Activated CD4-positive, alpha-beta memory T cell treated with anti-CD3 and anti-CD28 coated beads for 36 hours (primary cell): ENCODE measurements around the gene OGFOD2. TPM values are rescaled to one million over a fixed set of nuclear protein-coding genes. Genes with fewer than 3 reads are reported as not detected.

Experiments
- CTCF ChIA-PET: fragments of 350-600 bp; sonication (Branson Sonifier 250); formaldehyde crosslinking; loops from one replicate; lab custom pipeline; 2021; ENCODE audit warnings: antibody characterized with exemption, inconsistent platforms; lab: Charles Lee
- POLR2A ChIA-PET: fragments of 350-600 bp; sonication (Branson Sonifier 250); formaldehyde crosslinking; loops from one replicate; lab custom pipeline; 2021; ENCODE audit warnings: antibody characterized with exemption; lab: Charles Lee
- DNase-seq: peaks from one replicate; pipeline ENCODE4 v3.0.0-alpha.2; 2020
- H3K27ac Mint-ChIP-seq: one replicate; pipeline ENCODE4 v1.8.0; 2021; ENCODE audit warnings: mixed read lengths
- H3K27me3 Mint-ChIP-seq: one replicate; pipeline ENCODE4 v1.8.0; 2021; ENCODE audit warnings: mixed read lengths
- H3K36me3 Mint-ChIP-seq: one replicate; pipeline ENCODE4 v1.8.0; 2021; ENCODE audit warnings: mixed read lengths
- H3K4me1 Mint-ChIP-seq: one replicate; pipeline ENCODE4 v1.8.0; 2021; ENCODE audit warnings: low read depth, mixed read lengths
- H3K4me3 Mint-ChIP-seq: one replicate; pipeline ENCODE4 v1.8.0; 2021; ENCODE audit warnings: mild to moderate bottlenecking, mixed read lengths
- H3K9me3 Mint-ChIP-seq: one replicate; pipeline ENCODE4 v1.8.0; 2021; ENCODE audit warnings: mixed read lengths
- intact Hi-C: fragments of 100-400 bp; cut with micrococcal nuclease; formaldehyde crosslinking; loops from one replicate; pipeline ENCODE4 v1.15.1; 2023
- total RNA-seq, 2 experiments: library from RNA; stranded (reverse); gene quantifications; one replicate each; pipeline ENCODE4 v1.2.3, GENCODE V29; 2021

The OGFOD2 gene
- total RNA-seq, 2 experiments from 2014 or later = 22.6 to 23.7 TPM

GRCh38 chr12:122966743-122967550 is 8.1 kb upstream of the OGFOD2 start:
- no peaks in the 10 kb centered on the region for H3K27me3 Mint-ChIP-seq
- ChIA-PET CTCF (interaction anchor here (0.7 to 1.9 kb wide), 5 partner anchors 8 to 106 kb away, joined by 3 to 7 read pairs (median 4); partner anchors contain the start of gene OGFOD2), POLR2A (interaction anchor here (1.7 to 2.2 kb wide), 3 partner anchors 7 to 76 kb away, joined by 3 to 12 read pairs (median 5); partner anchors contain the start of gene OGFOD2)
- H3K4me1 Mint-ChIP-seq = peaks cover 5% of the 10 kb centered on the region
- no peaks in the 10 kb centered on the region for H3K36me3 Mint-ChIP-seq
- no peaks in the 10 kb centered on the region for H3K9me3 Mint-ChIP-seq
- intact Hi-C loops = loop anchor here (1.0 kb wide), 1 partner anchor 7 kb away; no protein-coding TSS in a partner anchor
- DNase-seq = no peak
- peak overlapping the region; percentile 20 for H3K4me3 Mint-ChIP-seq
- no peak overlapping the region for H3K27ac Mint-ChIP-seq

GRCh38 chr12:122968104-122968503 is 6.9 kb upstream of the OGFOD2 start:
- ChIA-PET POLR2A (interaction anchor here (0.6 kb wide), 1 partner anchor 64 kb away, joined by 4 read pairs; no protein-coding TSS in a partner anchor), CTCF (interaction anchor here (0.7 to 1.5 kb wide), 2 partner anchors 22 to 107 kb away, joined by 3 read pairs; no protein-coding TSS in a partner anchor)
- H3K27me3 Mint-ChIP-seq = no peaks in the 10 kb centered on the region
- H3K36me3 Mint-ChIP-seq = no peaks in the 10 kb centered on the region
- no peaks in the 10 kb centered on the region for H3K9me3 Mint-ChIP-seq
- DNase-seq = no peak
- no peak overlapping the region for H3K27ac Mint-ChIP-seq
- H3K4me3 Mint-ChIP-seq = no peak overlapping the region
- peaks cover 7% of the 10 kb centered on the region for H3K4me1 Mint-ChIP-seq
- intact Hi-C loops = no loop called here

DNA sequence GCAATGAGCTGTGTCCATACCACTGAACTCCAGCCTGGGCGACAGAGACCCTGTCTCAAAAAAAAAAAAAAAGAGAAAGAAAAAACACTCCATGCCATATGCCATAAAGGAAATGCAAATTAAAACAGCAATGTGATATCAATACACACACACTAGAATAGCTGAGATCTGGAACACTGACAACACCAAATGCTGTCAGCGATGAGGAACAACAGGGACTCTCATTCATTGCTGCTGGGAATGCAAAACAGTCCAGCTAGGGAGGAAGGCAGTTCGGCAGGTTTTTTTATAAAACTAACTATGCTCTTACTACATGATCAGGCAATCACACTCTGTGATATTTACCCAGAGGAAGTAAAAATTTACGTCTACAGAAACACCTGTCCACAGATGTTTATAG is 5.4 kb upstream of the OGFOD2 start:
- Mint-ChIP-seq H3K36me3 (no peaks in the 10 kb centered on the region), H3K4me1 (peaks cover 11% of the 10 kb centered on the region), H3K27me3 (no peaks in the 10 kb centered on the region), H3K27ac (no peak overlapping the region), H3K9me3 (no peaks in the 10 kb centered on the region), H3K4me3 (no peak overlapping the region)
- intact Hi-C loops = loop anchor here (10.0 kb wide), 1 partner anchor 395 kb away; the partner anchor contains the start of gene SBNO1
- DNase-seq = no peak
- ChIA-PET POLR2A (no interaction called here), CTCF (interaction anchor here (0.6 to 1.5 kb wide), 3 partner anchors 74 to 106 kb away, joined by 3 read pairs; no protein-coding TSS in a partner anchor)

DNA sequence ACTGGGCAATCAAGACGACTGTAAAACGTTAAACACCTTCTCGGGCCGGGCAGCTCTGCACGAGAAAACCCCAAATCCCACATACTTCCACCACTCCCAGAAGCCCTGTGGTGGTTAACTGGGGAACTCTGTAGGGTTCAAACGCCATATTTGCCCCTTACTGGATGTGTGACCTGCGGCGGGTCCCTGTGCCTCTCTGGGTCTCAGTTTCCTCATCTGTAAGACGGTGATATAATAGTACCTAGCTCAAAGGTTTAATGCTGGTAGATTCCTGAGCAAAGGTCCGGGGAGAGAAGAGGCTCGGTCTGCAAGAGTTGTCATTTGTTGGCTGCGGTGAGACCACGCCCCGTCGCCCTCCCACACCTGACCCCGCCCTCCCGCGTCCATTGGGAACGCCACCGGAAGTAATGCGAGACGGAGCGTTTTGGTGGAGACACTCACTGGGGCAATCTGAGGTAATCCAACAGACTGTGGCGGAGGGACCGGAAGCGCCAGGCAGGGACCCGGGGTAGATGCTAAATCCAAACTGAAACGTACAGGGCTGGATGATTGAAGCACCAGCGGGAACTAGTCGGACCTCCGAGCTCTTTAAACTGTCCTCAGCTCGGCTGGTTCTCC is 661 bp upstream of the OGFOD2 start:
- intact Hi-C loops = loop anchor here (1.0 to 10.0 kb wide), 7 partner anchors 8 to 627 kb away; partner anchors contain the start of genes ABCB9, MPHOSPH9, MTRFR and SBNO1
- H3K4me1 Mint-ChIP-seq = peaks cover 25% of the 10 kb centered on the region

GRCh38 chr12:122975790-122976647 is 975 bp downstream of the OGFOD2 start:
- Mint-ChIP-seq H3K27ac (peak overlapping the region; percentile 99), H3K4me3 (peak overlapping the region; percentile 98), H3K27me3 (no peaks in the 10 kb centered on the region), H3K9me3 (no peaks in the 10 kb centered on the region), H3K36me3 (peaks cover 2% of the 10 kb centered on the region), H3K4me1 (peaks cover 28% of the 10 kb centered on the region)
- intact Hi-C loops = loop anchor here (1.0 to 10.0 kb wide), 6 partner anchors 49 to 389 kb away; partner anchors contain the start of genes MPHOSPH9, MTRFR and SBNO1
- CTCF ChIA-PET = interaction anchor here (1.0 to 2.4 kb wide), 10 partner anchors 8 to 262 kb away, joined by 3 to 13 read pairs (median 4); partner anchors contain the start of genes ABCB9 and PITPNM2
- DNase-seq = no peak
- POLR2A ChIA-PET = interaction anchor here (0.8 to 2.2 kb wide), 6 partner anchors 10 to 259 kb away, joined by 3 to 12 read pairs (median 4); partner anchors contain the start of genes ABCB9, MPHOSPH9 and MTRFR

More for the DNA sequence above, 661 bp upstream of the OGFOD2 start:
- Mint-ChIP-seq H3K9me3 (no peaks in the 10 kb centered on the region), H3K27ac (peak overlapping the region; percentile 99), H3K4me3 (peak overlapping the region; percentile 98), H3K27me3 (no peaks in the 10 kb centered on the region), H3K36me3 (no peaks in the 10 kb centered on the region)
- ChIA-PET CTCF (interaction anchor here (0.5 to 2.4 kb wide), 9 partner anchors 8 to 268 kb away, joined by 3 to 7 read pairs (median 4); partner anchors contain the start of gene ABCB9), POLR2A (interaction anchor here (0.6 to 2.2 kb wide), 7 partner anchors 8 to 260 kb away, joined by 3 to 12 read pairs (median 6); partner anchors contain the start of genes ABCB9, MPHOSPH9 and MTRFR)
- peak; percentile 100 for DNase-seq

- CTCF ChIA-PET = interaction anchor here (1.8 to 2.4 kb wide), 2 partner anchors 10 to 261 kb away, joined by 7 to 13 read pairs; partner anchors contain the start of gene ABCB9
- DNase-seq = no peak
- POLR2A ChIA-PET = interaction anchor here (2.2 kb wide), 1 partner anchor 10 kb away, joined by 12 read pairs; the partner anchor contains the start of gene ABCB9
- intact Hi-C loops = loop anchor here (10.0 kb wide), 1 partner anchor 388 kb away; the partner anchor contains the start of gene SBNO1
- H3K4me3 Mint-ChIP-seq = peak overlapping the region; percentile 98
- H3K4me1 Mint-ChIP-seq = peaks cover 30% of the 10 kb centered on the region
- no peak overlapping the region for H3K27ac Mint-ChIP-seq
- H3K9me3 Mint-ChIP-seq = no peaks in the 10 kb centered on the region
- H3K36me3 Mint-ChIP-seq = peaks cover 5% of the 10 kb centered on the region
- H3K27me3 Mint-ChIP-seq = no peaks in the 10 kb centered on the region
Measured at GRCh38 chr12:122976648-122976975, 1.6 kb downstream of the OGFOD2 start.

- POLR2A ChIA-PET = no interaction called here
- Mint-ChIP-seq H3K9me3 (no peaks in the 10 kb centered on the region), H3K27ac (no peak overlapping the region), H3K36me3 (peaks cover 10% of the 10 kb centered on the region), H3K27me3 (no peaks in the 10 kb centered on the region), H3K4me3 (no peak overlapping the region), H3K4me1 (peaks cover 35% of the 10 kb centered on the region)
- intact Hi-C loops = loop anchor here (10.0 kb wide), 1 partner anchor 388 kb away; the partner anchor contains the start of gene SBNO1
- no peak for DNase-seq
- CTCF ChIA-PET = no interaction called here
Measured at GRCh38 chr12:122977153-122977552, 2.1 kb downstream of the OGFOD2 start.

DNA sequence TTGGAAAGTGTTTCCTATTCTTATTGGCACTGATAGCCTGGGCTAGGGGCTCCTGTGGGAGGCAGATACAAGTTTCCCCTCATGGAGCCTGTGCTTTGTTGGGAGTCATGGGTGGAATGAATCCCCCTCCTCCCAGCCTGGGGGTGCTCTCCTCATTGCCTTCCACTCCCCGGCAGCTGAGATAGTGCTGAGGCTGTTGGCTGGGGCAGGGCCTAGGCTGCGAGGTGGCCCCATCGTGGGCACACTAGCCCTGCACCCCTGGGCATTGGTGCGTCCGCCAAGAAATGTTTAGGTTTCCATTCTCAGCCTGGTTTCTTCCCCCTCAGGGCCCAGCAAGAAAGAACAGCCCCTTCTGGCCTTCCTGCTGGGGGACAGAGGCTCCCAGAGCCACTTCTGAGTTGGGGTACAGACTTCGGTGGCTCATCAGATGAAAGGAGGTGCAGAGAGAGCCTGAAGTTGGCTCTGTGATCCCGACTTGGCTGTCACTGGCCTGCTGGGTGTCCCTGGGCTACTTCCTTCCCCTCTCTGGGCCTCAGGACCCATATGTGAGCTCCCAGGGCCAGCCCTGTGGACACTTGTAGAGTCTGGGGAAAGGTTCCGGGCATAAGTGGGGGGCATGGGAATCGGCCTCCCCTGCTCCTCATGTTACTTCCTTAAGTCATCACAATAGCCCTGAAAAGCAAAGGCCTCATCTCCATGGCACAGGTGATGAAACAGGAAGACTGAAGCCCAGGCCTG is 2.8 kb downstream of the OGFOD2 start:
- Mint-ChIP-seq H3K27me3 (no peaks in the 10 kb centered on the region), H3K9me3 (no peaks in the 10 kb centered on the region), H3K36me3 (peaks cover 13% of the 10 kb centered on the region), H3K4me3 (no peak overlapping the region), H3K27ac (no peak overlapping the region), H3K4me1 (peaks cover 39% of the 10 kb centered on the region)
- intact Hi-C loops = loop anchor here (10.0 kb wide), 1 partner anchor 387 kb away; the partner anchor contains the start of gene SBNO1
- ChIA-PET CTCF (no interaction called here), POLR2A (no interaction called here)
- no peak for DNase-seq

GRCh38 chr12:122978507-122978955 is 3.5 kb downstream of the OGFOD2 start:
- POLR2A ChIA-PET = no interaction called here
- peaks cover 15% of the 10 kb centered on the region for H3K36me3 Mint-ChIP-seq
- intact Hi-C loops = loop anchor here (10.0 kb wide), 1 partner anchor 386 kb away; the partner anchor contains the start of gene SBNO1
- H3K9me3 Mint-ChIP-seq = no peaks in the 10 kb centered on the region
- H3K4me1 Mint-ChIP-seq = peaks cover 44% of the 10 kb centered on the region
- CTCF ChIA-PET = interaction anchor here (1.3 kb wide), 1 partner anchor 259 kb away, joined by 3 read pairs; no protein-coding TSS in a partner anchor
- no peak overlapping the region for H3K4me3 Mint-ChIP-seq
- H3K27me3 Mint-ChIP-seq = no peaks in the 10 kb centered on the region
- no peak for DNase-seq
- H3K27ac Mint-ChIP-seq = no peak overlapping the region
